Activated gamma-delta T cell (primary cell): ENCODE results near the gene POC1A.
"Not testable (repeated sequence)": the region's sequence is repeated elsewhere in the genome, so short reads cannot be mapped to it uniquely, and the experiment has no call there.

Experiments used
- DNase-seq: peaks from one replicate; lab custom pipeline; 2025; lab: John Stamatoyannopoulos, UW

POC1A gene

GRCh38 chr3:52183786-52184445 is 29.7 kb upstream of the POC1A start:
- DNase-seq, result no peak

- DNase-seq, result no peak
Observed at GRCh38 chr3:52182691-52183090, 28.5 kb upstream of the POC1A start.

- DNase-seq, result no peak
Observed at GRCh38 chr3:52182196-52182595, 28.0 kb upstream of the POC1A start.

GRCh38 chr3:52181543-52181942 is 27.3 kb upstream of the POC1A start:
- no peak for DNase-seq

- no peak for DNase-seq
Observed at GRCh38 chr3:52178537-52178936, 24.3 kb upstream of the POC1A start.

DNA sequence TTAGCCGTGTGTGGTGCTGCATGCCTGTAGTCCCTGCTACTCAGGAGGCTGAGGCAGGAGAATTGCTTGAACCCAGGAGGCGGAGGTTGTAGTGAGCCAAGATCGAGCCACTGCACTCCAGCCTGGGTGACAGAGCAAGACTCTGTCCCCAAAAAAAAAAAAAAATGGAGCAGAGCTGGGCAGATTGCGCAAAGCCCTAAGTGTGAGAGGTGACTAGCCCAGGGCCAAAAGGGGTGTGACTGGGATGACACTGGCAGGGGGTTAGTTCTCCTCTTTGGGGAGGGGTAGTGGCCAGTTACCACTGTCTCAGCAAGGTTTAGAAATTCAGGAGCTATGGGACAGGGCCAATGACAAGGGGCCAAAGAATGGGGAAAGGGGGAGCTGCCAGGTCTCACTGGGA is 23.9 kb upstream of the POC1A start:
- not testable (repeated sequence) for DNase-seq

- DNase-seq, result no peak
Observed at GRCh38 chr3:52177701-52178042, 23.4 kb upstream of the POC1A start.

DNA sequence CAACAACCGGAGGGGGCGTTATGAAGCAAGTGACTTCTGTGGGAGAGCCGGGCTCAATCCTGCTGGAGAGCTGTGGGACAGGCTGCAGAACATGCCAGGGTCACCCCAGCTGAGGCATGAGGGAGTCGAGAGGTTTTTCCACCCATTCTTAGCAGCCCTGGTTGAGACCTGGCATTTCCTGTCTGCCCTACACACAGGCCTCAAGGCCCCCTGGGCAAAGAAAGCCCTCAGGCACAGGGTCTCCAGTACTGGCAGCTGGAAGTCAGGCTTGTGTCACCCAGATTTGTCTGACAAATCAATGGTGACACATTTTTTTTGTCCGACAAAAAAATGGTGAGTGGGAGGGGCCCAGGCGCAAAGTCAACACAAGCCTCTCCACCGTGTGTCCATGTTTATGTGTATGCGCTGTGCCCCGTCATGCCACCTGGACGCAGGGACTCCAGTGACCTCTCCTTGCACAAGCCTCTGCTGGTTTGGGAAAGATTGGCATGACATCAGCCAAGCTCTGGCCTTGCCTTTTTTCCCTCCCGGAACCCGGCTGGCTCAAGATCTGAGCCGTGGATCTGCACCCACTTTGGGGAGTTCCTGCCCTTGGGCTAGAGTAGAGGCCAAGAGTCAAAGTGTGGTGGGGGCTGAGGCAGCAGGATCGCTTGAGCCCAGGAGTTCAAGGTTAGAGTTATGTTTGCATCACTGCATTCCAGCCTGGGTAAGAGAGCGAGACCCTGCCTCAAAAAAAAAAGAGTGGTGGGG is 22.9 kb upstream of the POC1A start:
- no peak for DNase-seq

- DNase-seq, result no peak
Observed at GRCh38 chr3:52176180-52176752, 22.0 kb upstream of the POC1A start.

- no peak for DNase-seq
Observed at GRCh38 chr3:52175416-52176179, 21.4 kb upstream of the POC1A start.

DNA sequence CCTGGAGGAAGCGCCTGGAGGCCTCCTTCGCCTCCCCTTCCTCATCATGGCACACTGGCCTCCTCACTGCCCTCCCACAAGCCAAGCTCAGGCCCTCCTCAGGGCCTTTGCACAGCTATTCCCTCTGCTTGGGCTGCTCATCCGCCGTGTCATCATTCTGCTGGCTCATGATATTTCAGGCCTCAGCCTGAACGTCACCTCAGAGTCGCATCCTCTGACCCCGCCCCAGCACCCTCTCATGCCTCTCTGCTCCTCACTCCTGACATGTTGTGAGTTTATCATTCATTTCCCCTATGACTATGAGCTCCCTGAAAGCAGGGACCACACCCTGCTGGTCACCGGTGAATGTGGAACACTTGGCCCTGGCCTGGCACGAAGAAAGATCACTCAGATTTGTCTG is 20.7 kb upstream of the POC1A start:
- no peak for DNase-seq

DNA sequence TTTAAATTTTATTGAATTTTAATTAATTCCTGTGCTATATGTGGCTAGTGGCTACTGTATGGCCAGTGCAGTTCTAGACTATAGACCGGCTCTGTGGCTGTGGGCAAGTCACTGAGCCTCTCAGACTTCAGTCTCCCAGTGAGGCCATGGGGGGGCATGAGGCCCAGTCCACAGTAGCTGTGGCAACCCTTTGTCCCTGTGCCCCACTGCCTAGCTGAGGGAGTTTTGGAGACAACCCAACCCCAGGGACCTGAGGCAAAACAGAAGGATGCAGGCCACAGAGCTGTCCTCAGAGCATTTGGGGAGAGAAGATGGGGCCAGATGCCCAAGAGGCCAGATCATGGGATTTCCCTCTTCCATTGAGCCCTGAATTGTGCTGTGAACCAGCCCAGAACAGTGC is 18.9 kb upstream of the POC1A start:
- no peak for DNase-seq

DNA sequence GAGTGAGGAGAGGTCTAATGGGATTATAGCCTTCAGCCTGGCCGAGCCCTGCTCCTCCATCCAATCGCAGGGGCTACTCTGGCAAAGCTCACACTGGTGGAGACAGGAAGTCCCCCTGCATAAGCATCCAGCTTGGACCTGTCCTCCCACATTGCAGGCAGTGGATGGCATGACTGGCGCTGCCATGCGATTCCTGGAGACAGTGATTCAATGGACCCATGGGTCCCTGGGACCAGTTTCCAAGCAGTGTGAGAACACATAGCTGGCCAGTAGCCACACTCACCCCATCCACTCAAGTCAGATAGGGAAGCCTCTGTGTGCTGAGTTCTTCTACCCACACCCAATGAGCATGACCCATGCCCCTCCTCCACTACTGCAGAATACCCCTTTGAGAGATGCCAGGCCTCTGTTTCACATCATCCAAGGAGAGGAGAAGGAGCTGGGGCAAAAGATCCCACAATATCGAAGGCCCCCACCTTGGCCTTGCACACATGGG is 18.1 kb upstream of the POC1A start:
- no peak for DNase-seq

DNA sequence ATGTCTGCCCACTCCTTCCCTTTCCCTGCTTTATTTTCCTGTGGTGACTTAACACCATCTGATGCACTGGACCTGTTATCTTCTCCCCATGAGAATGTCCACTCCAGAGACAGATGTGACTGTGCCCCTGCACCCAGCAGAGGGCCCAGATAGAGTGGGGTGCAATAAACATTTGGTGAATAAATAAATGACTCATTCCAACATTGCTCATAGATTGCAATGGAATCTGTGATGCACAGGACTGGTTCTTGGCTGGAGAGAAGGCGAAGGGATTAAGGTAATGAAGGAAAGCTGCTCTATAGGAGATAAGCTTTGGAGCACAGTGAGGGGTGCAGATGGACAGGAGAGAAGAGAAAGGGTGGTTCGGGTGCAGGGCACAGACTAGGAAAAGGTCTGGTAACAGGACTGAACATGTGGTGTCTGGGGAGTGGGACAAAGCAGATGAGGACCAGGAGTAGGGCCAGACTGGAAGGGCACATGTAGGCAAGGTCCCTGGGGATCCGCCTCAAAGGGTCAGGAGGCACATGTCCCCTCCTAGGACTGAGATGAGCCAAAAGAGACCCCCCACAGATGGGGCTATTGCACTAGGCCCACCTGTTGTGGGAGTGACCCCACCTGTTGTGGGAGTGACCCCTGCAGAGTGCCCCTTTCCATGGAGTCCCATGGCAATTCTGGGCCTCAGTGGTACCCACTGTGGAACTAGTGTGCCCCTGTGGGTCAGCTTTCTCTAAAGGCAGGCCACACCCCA is 17.5 kb upstream of the POC1A start:
- no peak for DNase-seq

DNA sequence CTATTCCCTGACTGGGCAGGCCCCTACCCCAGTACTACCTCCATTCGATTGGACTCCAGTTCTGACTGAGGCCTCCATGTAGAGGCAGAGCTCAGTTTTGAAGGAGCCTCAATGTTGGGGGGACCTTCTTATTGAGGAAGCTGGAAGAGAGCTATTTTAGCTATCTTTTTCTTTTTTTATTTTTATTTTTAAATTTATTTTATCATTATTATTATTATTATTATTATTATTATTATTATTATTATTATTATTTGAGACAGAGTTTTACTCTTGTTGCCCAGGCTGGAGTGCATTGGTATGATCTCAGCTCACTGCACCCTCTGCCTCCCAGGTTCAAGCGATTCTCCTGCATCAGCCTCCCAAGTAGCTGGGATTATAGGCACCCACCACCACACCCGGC is 16.0 kb upstream of the POC1A start:
- not testable (repeated sequence) for DNase-seq

GRCh38 chr3:52167240-52167639 is 13.0 kb upstream of the POC1A start:
- DNase-seq, result no peak

GRCh38 chr3:52162250-52162872 is 8.1 kb upstream of the POC1A start:
- no peak for DNase-seq

DNA sequence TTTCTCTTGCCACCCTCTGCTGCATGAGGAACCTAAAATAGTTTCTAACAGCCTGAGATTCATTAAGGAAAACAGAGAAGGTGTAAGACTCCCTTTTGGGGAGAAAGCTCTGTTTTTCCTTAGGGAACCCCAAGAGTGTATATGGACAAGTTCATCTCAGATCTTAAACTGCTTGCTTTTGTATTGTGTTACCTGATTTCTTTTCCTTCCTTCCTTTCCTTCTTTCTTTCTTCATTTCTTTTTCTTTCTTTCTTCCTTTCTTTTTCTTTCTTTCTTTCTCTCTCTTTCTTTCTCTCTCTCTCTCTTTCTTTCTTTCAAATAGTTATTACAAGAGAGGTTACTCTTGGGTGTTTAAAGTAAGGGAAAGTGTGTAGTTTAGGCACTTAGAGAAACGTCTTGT is 5.3 kb upstream of the POC1A start:
- no peak for DNase-seq

- no peak for DNase-seq
Observed at GRCh38 chr3:52155912-52156311, 1.7 kb upstream of the POC1A start.

GRCh38 chr3:52153389-52154096 is 680 bp downstream of the POC1A start:
- DNase-seq, result no peak

DNA sequence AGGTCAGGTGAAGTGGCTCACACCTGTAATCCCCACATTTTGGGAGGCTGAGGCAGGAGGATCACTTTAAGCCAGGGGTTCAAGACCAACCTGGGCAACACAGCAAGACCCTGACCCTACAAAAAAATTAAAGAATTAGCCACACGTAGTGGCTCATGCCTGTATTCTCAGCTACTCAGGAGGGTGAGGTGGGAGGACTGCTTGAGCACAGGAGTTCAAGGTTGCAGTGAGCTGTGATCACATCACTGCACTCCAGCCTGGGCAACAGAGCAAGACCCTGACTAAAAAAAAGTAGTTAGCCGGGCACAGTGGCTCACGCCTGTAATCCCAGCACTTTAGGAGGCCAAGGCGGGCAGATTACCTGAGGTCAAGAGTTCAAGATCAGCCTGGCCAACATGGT is 2.2 kb downstream of the POC1A start:
- DNase-seq, result not testable (repeated sequence)
